Kidney (tissue), 14 donors: Measurements from ENCODE around the gene DIAPH1. TPM values are rescaled to one million over a fixed set of nuclear protein-coding genes. Genes with fewer than 3 reads are reported as not detected.
A peak's percentile ranks its signal among the peaks of the same experiment; 100 is the strongest.

ENCODE experiments used
- DNase-seq, 5 donors: peaks; one replicate each; pipeline ENCODE4 v3.0.0-alpha.2; 2013 to 2020
- FAIRE-seq: peaks from 2 replicates; lab custom pipeline; 2012; peaks lifted over from hg19 to GRCh38; lab: Jason Lieb, UNC
- H3K27ac ChIP-seq, 2 donors: one replicate each; pipeline ENCODE4 v1.7.0; 2013; ENCODE audit warnings: low read depth in 2 of 2, low read length in 2 of 2, inconsistent platforms in 1 of 2
- H3K27me3 ChIP-seq: one replicate; pipeline ENCODE4 v1.7.1; 2013; ENCODE audit warnings: low read length, inconsistent platforms; ENCODE audit not compliant: control insufficient read depth, insufficient read depth
- H3K36me3 ChIP-seq, 3 donors: one replicate each; pipeline versions ENCODE4 v1.7.0 to v1.7.1; 2013; ENCODE audit warnings: low read length in 3 of 3, control low read depth in 1 of 3, inconsistent platforms in 1 of 3; ENCODE audit not compliant: insufficient read depth in 3 of 3, control insufficient read depth in 2 of 3
- H3K4me1 ChIP-seq, 3 donors: one replicate each; pipeline versions ENCODE4 v1.7.0 to v1.7.1; 2013; ENCODE audit warnings: low read length in 3 of 3, inconsistent platforms in 1 of 3, low read depth in 1 of 3; ENCODE audit not compliant: control insufficient read depth in 2 of 3, insufficient read depth in 2 of 3
- H3K4me3 ChIP-seq, 3 donors: one replicate each; pipeline versions ENCODE4 v1.7.0 to v1.8.1; 2013; ENCODE audit warnings: low read length in 3 of 3, control low read depth in 1 of 3, inconsistent platforms in 1 of 3
- H3K9ac ChIP-seq, 3 donors: one replicate each; pipeline versions ENCODE4 v1.7.0 to v1.7.1; 2013; ENCODE audit warnings: low read length in 3 of 3, control low read depth in 1 of 3, inconsistent platforms in 1 of 3
- H3K9me3 ChIP-seq, 3 donors: one replicate each; pipeline versions ENCODE4 v1.7.0 to v1.7.1; 2013; ENCODE audit warnings: low read length in 3 of 3, control low read depth in 1 of 3, inconsistent platforms in 1 of 3; ENCODE audit not compliant: control insufficient read depth in 2 of 3, insufficient read depth in 1 of 3
- intact Hi-C: fragments of 100-400 bp; cut with DNase I; formaldehyde crosslinking; loops from one replicate; pipeline ENCODE4 v1.11.1; 2022
- polyA plus RNA-seq: library from polyadenylated mRNA; stranded (reverse); fragments of 350-450 nt; fragmentation: Illumina TruSeq; extraction: RNeasy Lipid Tissue Mini Kit (QIAGEN cat#74804); gene quantifications from one replicate; pipeline ENCODE4 v1.2.3, GENCODE V29; 2014; ENCODE audit warnings: low read depth, low replicate concordance; ENCODE audit not compliant: insufficient read depth
- total RNA-seq: library from RNA; stranded (reverse); fragmentation: NEBNext Ultra II Directional; extraction: Animal tissue kit (Norgen Biotek cat#: 25700); gene quantifications from one replicate; pipeline ENCODE4 v1.2.1, GENCODE V29; 2021
- TF ChIP-seq, protein P1 (sequence below): IDR thresholded peaks from 3 replicates; pipeline ENCODE4 v1.5.1; 2012; ENCODE audit warnings: mild to moderate bottlenecking, moderate library complexity, borderline replicate concordance; ENCODE audit not compliant: insufficient read depth; ENCODE audit errors: extremely low read depth
- donor health status: control.
- donor health status: control.
- donor health status: control.
- donor health status: control.
- donor health status: control.
- donor health status: DM: yes; HTN: yes; CAD: no.
- donor health status: Normal renal cell carcinoma (clear cell type).

Gene DIAPH1
- total and polyA plus RNA-seq, 2 donors from 2014 or later: 60.6 to 156 TPM

DNA sequence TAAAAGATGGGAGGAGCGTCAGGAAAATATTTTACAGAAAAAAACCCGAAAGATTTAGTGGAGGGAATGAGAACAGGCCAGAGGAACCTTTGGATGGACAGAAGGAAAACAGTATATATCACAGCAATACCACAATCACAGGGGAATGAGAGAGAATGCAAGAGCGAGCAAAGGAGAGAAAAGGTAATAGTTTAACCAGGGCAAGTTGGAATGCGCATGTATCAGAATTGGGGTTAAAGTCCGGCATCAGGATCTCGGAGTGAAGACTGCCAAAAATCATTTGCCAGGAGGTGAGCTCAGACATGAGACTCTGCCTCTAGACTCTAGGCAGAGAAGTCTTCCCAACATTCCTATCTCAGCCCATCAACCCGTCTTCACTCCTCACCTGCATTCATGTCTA is 93.1 kb downstream of the DIAPH1 start:
- Histone ChIP-seq H3K4me3 (peak overlapping the region in 1 of 3 donors; percentile 11), H3K9me3 (no peaks in the 10 kb centered on the region), H3K27me3 (no peaks in the 10 kb centered on the region), H3K9ac (no peak overlapping the region), H3K27ac (peak overlapping the region; percentile 64 to 88), H3K36me3 (peaks cover 4 to 50% (median 34%) of the 10 kb centered on the region in 3 donors), H3K4me1 (peaks cover 9 to 10% (median 10%) of the 10 kb centered on the region in 3 donors)
- DNase-seq (peak in 2 of 5 donors; percentile 33 to 60), FAIRE-seq (no peak)
- TF ChIP-seq, protein P1, sequence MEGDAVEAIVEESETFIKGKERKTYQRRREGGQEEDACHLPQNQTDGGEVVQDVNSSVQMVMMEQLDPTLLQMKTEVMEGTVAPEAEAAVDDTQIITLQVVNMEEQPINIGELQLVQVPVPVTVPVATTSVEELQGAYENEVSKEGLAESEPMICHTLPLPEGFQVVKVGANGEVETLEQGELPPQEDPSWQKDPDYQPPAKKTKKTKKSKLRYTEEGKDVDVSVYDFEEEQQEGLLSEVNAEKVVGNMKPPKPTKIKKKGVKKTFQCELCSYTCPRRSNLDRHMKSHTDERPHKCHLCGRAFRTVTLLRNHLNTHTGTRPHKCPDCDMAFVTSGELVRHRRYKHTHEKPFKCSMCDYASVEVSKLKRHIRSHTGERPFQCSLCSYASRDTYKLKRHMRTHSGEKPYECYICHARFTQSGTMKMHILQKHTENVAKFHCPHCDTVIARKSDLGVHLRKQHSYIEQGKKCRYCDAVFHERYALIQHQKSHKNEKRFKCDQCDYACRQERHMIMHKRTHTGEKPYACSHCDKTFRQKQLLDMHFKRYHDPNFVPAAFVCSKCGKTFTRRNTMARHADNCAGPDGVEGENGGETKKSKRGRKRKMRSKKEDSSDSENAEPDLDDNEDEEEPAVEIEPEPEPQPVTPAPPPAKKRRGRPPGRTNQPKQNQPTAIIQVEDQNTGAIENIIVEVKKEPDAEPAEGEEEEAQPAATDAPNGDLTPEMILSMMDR: no peak
- intact Hi-C loops: no loop called here

DNA sequence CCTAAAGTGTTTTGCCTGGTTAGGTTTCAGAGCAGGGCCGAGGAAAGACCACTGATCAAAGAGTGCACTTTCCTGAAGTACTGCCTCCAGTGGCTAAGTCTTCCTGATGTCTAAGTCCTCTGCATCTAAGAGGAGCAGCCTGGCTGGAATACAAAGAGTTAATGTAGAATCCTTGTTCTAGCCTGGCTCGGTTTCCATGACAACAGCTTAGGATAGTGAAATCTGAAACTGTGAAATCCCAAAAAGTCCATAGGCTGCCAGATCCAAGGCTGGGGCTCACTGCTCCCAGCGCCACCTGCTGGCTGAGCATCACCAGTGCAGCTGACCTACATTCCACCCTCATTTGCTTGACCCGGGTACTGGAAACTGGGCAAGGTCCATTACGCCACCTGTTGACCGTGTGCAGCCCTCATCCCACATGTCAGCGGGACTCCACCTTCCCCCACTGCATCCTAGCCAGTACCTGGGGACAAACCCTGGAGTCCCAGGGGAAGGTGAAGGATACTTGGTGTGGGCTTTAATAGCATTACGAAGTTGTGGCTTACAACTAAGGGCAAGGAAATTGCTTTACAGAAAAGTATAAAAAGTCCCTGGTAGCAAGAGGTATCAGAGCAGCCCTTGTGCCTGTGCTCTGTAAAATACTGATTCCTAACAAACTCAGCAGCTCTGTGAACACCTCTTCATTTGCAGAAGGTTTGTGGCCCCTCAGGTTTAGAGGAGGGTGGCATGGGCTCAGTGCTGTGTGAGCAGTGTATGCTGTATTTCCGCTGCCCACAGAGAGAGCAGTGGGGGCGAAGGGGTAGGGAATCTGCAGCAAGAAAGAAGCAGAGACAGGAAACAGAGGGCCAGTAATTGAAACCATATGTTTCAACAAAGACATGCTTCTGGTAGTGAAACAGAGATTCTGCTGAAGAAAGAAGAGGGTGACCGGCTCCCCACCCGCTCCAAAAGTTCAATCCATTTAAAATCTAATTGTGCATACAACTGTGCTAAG is 93.9 kb downstream of the DIAPH1 start:
- intact Hi-C loops: no loop called here
- FAIRE-seq (no peak), DNase-seq (peak; percentile 91 to 99 (median 97))
- Histone ChIP-seq H3K36me3 (peaks cover 4 to 55% (median 34%) of the 10 kb centered on the region in 3 donors), H3K4me1 (peaks cover 9 to 10% (median 10%) of the 10 kb centered on the region in 3 donors), H3K9ac (no peak overlapping the region), H3K9me3 (no peaks in the 10 kb centered on the region), H3K27ac (peak overlapping the region; percentile 52 to 88), H3K4me3 (peak overlapping the region in 1 of 3 donors; percentile 11), H3K27me3 (no peaks in the 10 kb centered on the region)
- TF ChIP-seq, protein P1: peak; percentile 99

DNA sequence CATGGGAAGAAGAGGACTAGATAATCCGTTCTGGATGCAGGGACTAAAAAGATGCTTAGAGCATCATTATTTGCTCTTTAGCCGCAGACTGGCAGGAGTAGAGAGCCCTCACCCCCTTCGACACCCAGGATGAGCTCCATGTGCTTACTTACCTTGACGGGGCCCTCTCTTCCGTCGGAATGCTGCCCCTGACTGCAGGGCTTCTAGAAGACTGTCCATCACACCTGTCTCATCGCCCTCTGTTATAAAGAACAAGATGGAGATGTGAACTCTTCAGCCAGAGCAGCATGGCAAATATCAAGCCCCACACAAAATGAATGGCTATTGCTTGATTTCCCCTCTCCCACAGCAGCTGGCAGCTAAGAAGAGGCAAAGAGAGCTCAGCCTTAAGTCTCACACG is 94.8 kb downstream of the DIAPH1 start:
- H3K27ac ChIP-seq: no peak overlapping the region
- no peak for FAIRE-seq
- H3K27me3 ChIP-seq: no peaks in the 10 kb centered on the region
- intact Hi-C loops: no loop called here
- H3K9ac ChIP-seq: no peak overlapping the region
- DNase-seq: peak in 1 of 5 donors; percentile 15
- peaks cover 9 to 10% (median 10%) of the 10 kb centered on the region in 3 donors for H3K4me1 ChIP-seq
- H3K4me3 ChIP-seq: no peak overlapping the region
- H3K36me3 ChIP-seq: peaks cover 5 to 58% (median 38%) of the 10 kb centered on the region in 3 donors
- TF ChIP-seq, protein P1: no peak
- no peaks in the 10 kb centered on the region for H3K9me3 ChIP-seq
